B cell (primary cell): Measurements from ENCODE around the gene EZH1. TPM values are rescaled to one million over a fixed set of nuclear protein-coding genes. Genes with fewer than 3 reads are reported as not detected.

Source experiments
- ATAC-seq: fragments of 200-7000 bp; cut with Tn5 transposase; one replicate; pipeline ENCODE4 v1.10.0; 2021; ENCODE audit warnings: low read depth, mild to moderate bottlenecking, moderate number of reproducible peaks, moderate library complexity
- CTCF ChIA-PET: fragments of 350-600 bp; sonication (Branson Sonifier 250); formaldehyde crosslinking; loops from one replicate; lab custom pipeline; 2021; ENCODE audit warnings: antibody characterized with exemption, inconsistent platforms; lab: Charles Lee
- POLR2A ChIA-PET: fragments of 350-600 bp; sonication (Branson Sonifier 250); formaldehyde crosslinking; loops from one replicate; lab custom pipeline; 2021; ENCODE audit warnings: antibody characterized with exemption; lab: Charles Lee
- DNase-seq: peaks from one replicate; pipeline ENCODE4 v3.0.0; 2013
- H2AFZ ChIP-seq: 2 replicates; pipeline ENCODE4 v1.6.1; 2012; ENCODE audit warnings: mild to moderate bottlenecking, low read depth, low read length; ENCODE audit not compliant: insufficient read depth, poor library complexity, severe bottlenecking
- H3K27ac ChIP-seq, 2 donors: 1 replicate in 1 of 2; 2 replicates in 1 of 2; pipeline ENCODE4 v1.5.1; 2012 to 2013; ENCODE audit warnings: low read length in 2 of 2, mild to moderate bottlenecking in 2 of 2, moderate library complexity in 1 of 2
- H3K27me3 ChIP-seq, 4 experiments: fragments of 200-600 bp in 1 of 4; sonication (generic) in 1 of 4; replicated peaks in 1 of 4; 1 replicate in 2 of 4; 2 replicates in 2 of 4; pipeline versions ENCODE4 v1.6.1 to v1.7.0; 2013 to 2016; ENCODE audit warnings: low read length in 3 of 4, mild to moderate bottlenecking in 2 of 4, mixed read lengths in 1 of 4, moderate library complexity in 1 of 4; ENCODE audit not compliant: insufficient read depth in 4 of 4, control insufficient read depth in 3 of 4; ENCODE audit errors: control extremely low read depth in 1 of 4
- H3K36me3 ChIP-seq, 2 experiments: replicated peaks in 1 of 2; 1 replicate in 1 of 2; 2 replicates in 1 of 2; pipeline versions ENCODE4 v1.6.1 to v1.7.1; 2013; ENCODE audit warnings: low read length in 1 of 2; ENCODE audit not compliant: insufficient read depth in 2 of 2, control insufficient read depth in 1 of 2; ENCODE audit errors: control extremely low read depth in 1 of 2, extremely low read depth in 1 of 2
- H3K4me1 ChIP-seq, 2 donors: fragments of 200-600 bp in 1 of 2; sonication (generic) in 1 of 2; 1 replicate in 1 of 2; 2 replicates in 1 of 2; pipeline versions ENCODE4 v1.5.1 to v1.6.1; 2013 to 2017; ENCODE audit warnings: low read length in 2 of 2; ENCODE audit not compliant: control insufficient read depth in 2 of 2, insufficient read depth in 2 of 2
- H3K4me2 ChIP-seq: replicated peaks from 2 replicates; pipeline ENCODE3; 2012; ENCODE audit warnings: mild to moderate bottlenecking, low read depth, low read length; ENCODE audit not compliant: poor library complexity, severe bottlenecking
- H3K4me3 ChIP-seq, 5 experiments: fragments of 200-600 bp in 1 of 5; sonication (generic) in 1 of 5; 1 replicate in 3 of 5; 2 replicates in 2 of 5; pipeline versions ENCODE4 v1.5.1 to v1.7.0; 2011 to 2016; ENCODE audit warnings: low read length in 4 of 5, mild to moderate bottlenecking in 4 of 5, low read depth in 2 of 5, control low read depth in 1 of 5, moderate library complexity in 1 of 5; ENCODE audit not compliant: insufficient read depth in 1 of 5; ENCODE audit errors: control extremely low read depth in 1 of 5, extremely low read depth in 1 of 5
- H3K79me2 ChIP-seq: fragments of 200-600 bp; sonication (generic); one replicate; pipeline ENCODE4 v1.6.0; 2016; ENCODE audit warnings: low read length; ENCODE audit not compliant: control insufficient read depth, insufficient read depth
- H3K9ac ChIP-seq: fragments of 200-600 bp; sonication (generic); 2 replicates; pipeline ENCODE4 v1.6.1; 2017; ENCODE audit warnings: mild to moderate bottlenecking, low read length, moderate library complexity
- H3K9me3 ChIP-seq, 3 donors: one replicate each; pipeline versions ENCODE4 v1.6.1 to v1.7.1; 2013; ENCODE audit warnings: low read length in 2 of 3; ENCODE audit not compliant: control insufficient read depth in 2 of 3, insufficient read depth in 1 of 3; ENCODE audit errors: control extremely low read depth in 1 of 3
- H4K20me1 ChIP-seq: 2 replicates; pipeline ENCODE4 v1.6.0; 2012; ENCODE audit warnings: mild to moderate bottlenecking, low read length; ENCODE audit not compliant: insufficient read depth, control insufficient read depth, poor library complexity, severe bottlenecking
- H3K27ac Mint-ChIP-seq: one replicate; pipeline ENCODE4 v1.8.0; 2021; ENCODE audit warnings: mixed read lengths
- H3K27me3 Mint-ChIP-seq: one replicate; pipeline ENCODE4 v1.8.0; 2021; ENCODE audit warnings: mixed read lengths
- H3K4me1 Mint-ChIP-seq: one replicate; pipeline ENCODE4 v1.8.0; 2021; ENCODE audit warnings: mixed read lengths
- H3K4me3 Mint-ChIP-seq: one replicate; pipeline ENCODE4 v1.8.0; 2021; ENCODE audit warnings: mixed read lengths
- H3K9me3 Mint-ChIP-seq: one replicate; pipeline ENCODE4 v1.8.0; 2022; ENCODE audit warnings: mixed read lengths; ENCODE audit not compliant: insufficient read depth
- CTCF ChIP-seq: fragments of 200-600 bp; IDR thresholded peaks from one replicate; pipeline ENCODE4 v1.8.0; 2022; ENCODE audit warnings: antibody characterized with exemption, mild to moderate bottlenecking
- EZH2 ChIP-seq: IDR thresholded peaks from 2 replicates; pipeline ENCODE4 v1.6.1; 2012; ENCODE audit warnings: borderline replicate concordance, low read depth, mild to moderate bottlenecking, moderate library complexity, low read length; ENCODE audit not compliant: insufficient read depth, poor library complexity, severe bottlenecking
- WGBS: methylation state at CpG from one replicate; pipeline ENCODE4 v1.1.5; 2013; ENCODE audit warnings: missing lambda C conversion rate; ENCODE audit not compliant: insufficient coverage; 5-methylcytosine and 5-hydroxymethylcytosine counted together
- intact Hi-C: fragments of 100-400 bp; cut with micrococcal nuclease; formaldehyde crosslinking; loops from one replicate; pipeline ENCODE4 v1.10.0; 2022
- polyA plus RNA-seq: library from polyadenylated mRNA; depleted of rRNA; stranded (reverse); fragments of >200 nt; gene quantifications from 2 replicates; pipeline ENCODE4 v1.2.3, GENCODE V29; 2012
- total RNA-seq, 2 donors: library from RNA; stranded (reverse); fragments of 120-200 nt in 1 of 2; gene quantifications; 1 replicate in 1 of 2; 2 replicates in 1 of 2; pipeline versions ENCODE4 v1.2.3 to v1.2.4, GENCODE V29; 2013 to 2022

EZH1 gene
- total and polyA plus RNA-seq, 2 donors (not counting 1 experiment from before 2014, with no cell fraction given): 115 to 169 TPM

- H3K9me3 ChIP-seq: peaks cover 0 to 30% (median 0%) of the 10 kb centered on the region in 3 donors
- H3K9ac ChIP-seq: peak overlapping the region; percentile 6
- Mint-ChIP-seq H3K4me3 (peak overlapping the region; percentile 71), H3K4me1 (peaks cover 57% of the 10 kb centered on the region), H3K9me3 (no peaks in the 10 kb centered on the region), H3K27me3 (peaks cover 19% of the 10 kb centered on the region), H3K27ac (no peak overlapping the region)
- POLR2A ChIA-PET: interaction anchor here (0.6 kb wide), 1 partner anchor 19 kb away, joined by 5 read pairs; no protein-coding TSS in a partner anchor
- H3K27ac ChIP-seq: no peak overlapping the region
- peaks cover 0 to 71% (median 28%) of the 10 kb centered on the region in 4 experiments for H3K27me3 ChIP-seq
- H3K4me2 ChIP-seq: peak overlapping the region; percentile 65
- DNase-seq (peak; percentile 69), ATAC-seq (no peak)
- intact Hi-C loops: loop anchor here (10.0 kb wide), 2 partner anchors 311 to 479 kb away; partner anchors contain the start of genes GHDC, PTGES3L and RUNDC1
- H3K4me3 ChIP-seq: peak overlapping the region in 1 of 5 experiments; percentile 18
- H3K4me1 ChIP-seq: peaks cover 64 to 73% of the 10 kb centered on the region in 2 donors
- 4% methylated on average over 20 of the region's 32 CpGs for WGBS
- H2AFZ ChIP-seq: no peak overlapping the region
- peaks cover 26% of the 10 kb centered on the region for H4K20me1 ChIP-seq
- H3K79me2 ChIP-seq: no peaks in the 10 kb centered on the region
- CTCF ChIA-PET: interaction anchor here (0.6 to 2.5 kb wide), 8 partner anchors 10 to 96 kb away, joined by 3 to 13 read pairs (median 4); partner anchors contain the start of genes RETREG3 and TUBG1
- peak; percentile 9 for TF ChIP-seq EZH2
- peak; percentile 70 for TF ChIP-seq CTCF
- no peaks in the 10 kb centered on the region for H3K36me3 ChIP-seq
These were observed 70.7 kb downstream of the EZH1 start for GRCh38 chr17:42673885-42674754.
